HPDE6-E6E7 (cell line): ENCODE results near the gene CCNG1.
"Not testable (repeated sequence)": the region's sequence is repeated elsewhere in the genome, so short reads cannot be mapped to it uniquely, and the experiment has no call there.

Experiments used
- DNase-seq: peaks from one replicate; pipeline ENCODE4 v3.0.0; 2011; ENCODE audit warnings: missing footprints; ENCODE audit errors: extremely low spot score

The CCNG1 gene, protein sequence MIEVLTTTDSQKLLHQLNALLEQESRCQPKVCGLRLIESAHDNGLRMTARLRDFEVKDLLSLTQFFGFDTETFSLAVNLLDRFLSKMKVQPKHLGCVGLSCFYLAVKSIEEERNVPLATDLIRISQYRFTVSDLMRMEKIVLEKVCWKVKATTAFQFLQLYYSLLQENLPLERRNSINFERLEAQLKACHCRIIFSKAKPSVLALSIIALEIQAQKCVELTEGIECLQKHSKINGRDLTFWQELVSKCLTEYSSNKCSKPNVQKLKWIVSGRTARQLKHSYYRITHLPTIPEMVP

DNA sequence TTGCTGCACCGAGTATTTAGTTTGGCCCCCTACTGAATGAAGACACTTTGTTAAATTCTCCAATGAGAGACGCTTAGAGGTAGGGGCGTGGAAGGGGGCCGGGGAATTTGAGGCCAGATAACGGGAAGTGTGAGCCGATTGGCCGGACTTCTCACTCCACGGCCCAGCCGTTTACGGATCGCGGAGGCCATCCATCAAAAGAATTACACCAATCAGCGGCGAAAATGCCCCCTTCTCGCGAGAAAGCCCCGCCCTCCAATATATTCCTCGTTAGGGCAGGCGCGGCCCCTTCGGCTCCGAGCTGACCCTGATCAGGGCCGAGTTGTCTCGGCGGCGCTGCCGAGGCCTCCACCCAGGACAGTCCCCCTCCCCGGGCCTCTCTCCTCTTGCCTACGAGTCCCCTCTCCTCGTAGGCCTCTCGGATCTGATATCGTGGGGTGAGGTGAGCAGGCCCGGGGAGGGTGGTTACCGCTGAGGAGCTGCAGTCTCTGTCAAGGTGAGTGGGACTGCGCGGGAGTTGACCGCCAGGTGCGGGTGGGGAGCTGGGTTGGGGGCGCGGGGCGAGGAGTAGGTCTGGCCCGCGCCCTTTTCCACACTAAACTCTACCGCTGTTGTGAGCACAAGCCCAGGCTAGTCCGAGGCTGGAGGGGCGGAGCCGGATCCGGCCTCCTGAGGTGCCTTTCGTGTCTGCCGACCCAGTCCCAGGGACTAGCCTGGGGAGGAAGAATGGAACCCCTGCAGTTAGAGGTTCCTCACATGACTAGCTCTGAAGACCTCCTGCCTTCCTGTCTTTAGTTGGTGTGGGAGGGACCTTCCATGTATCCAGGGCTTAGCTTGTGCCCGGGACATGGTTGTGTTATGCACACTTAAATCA, at the start of gene CCNG1:
CCNG1 (plus strand) TSS at position 287 of the 874 bp plus-strand sequence. CDS start 1,662 bp downstream, outside the sequence.
- peak; percentile 95 for DNase-seq

DNA sequence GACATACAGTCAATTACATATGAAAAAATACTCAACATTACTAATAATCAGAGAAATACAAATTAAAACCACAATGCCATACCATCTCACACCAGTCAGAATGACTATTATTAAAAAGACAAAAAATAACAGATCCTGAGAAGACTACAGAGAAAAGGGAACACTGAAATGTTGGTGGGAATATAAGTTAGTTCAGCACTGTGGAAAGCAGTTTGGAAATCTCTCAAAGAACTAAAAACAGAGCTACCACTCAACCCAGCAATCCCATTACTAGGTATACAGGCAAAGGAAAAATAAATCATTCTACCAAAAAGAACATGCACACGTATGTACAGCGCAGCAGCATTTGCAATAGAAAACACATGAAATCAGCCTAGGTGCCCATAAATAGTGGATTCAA, 41.6 kb upstream of the CCNG1 start:
- no peak for DNase-seq

DNA sequence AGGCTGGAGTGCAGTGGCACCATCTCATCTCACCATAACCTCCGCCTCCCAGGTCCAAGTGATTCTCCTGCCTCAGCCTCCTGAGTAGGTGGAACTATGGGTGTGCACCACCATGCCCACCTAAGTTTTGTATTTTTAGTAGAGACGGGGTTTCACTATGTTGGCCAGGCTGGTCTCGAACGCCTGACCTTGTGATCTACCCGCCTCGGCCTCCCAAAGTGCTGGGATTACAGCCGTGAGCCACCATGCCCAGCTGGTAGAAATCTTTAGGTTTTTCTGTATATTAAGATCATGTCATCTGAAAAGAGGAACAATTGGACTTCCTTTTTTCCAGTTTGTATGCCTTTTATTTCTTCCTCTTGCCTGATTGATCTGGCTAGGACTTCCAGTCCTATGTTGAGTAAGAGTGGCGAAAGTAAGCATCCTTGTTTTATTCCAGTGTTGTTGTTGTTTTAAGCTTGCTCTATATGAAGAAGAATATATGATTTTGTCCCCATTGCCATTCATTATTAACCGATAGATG, 40.5 kb upstream of the CCNG1 start:
- not testable (repeated sequence) for DNase-seq

DNA sequence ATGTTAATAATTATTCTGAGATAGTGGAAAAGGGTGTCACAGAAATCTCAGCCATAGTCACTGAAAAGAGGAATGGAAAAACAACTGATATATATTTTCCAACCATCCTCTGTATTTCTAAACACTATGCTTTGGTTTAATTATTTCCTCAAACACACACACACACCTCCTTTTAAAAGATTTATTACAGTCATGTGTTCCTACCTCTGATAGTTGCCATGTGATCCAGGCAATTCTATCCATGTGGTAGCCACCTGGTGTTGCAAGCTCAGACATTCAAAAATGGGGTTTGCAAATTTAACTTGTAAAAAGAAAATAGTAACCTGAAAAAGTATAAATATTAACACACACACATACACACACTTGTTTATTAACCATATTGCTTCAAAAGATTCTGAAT, 40.0 kb upstream of the CCNG1 start:
- DNase-seq, result no peak

DNA sequence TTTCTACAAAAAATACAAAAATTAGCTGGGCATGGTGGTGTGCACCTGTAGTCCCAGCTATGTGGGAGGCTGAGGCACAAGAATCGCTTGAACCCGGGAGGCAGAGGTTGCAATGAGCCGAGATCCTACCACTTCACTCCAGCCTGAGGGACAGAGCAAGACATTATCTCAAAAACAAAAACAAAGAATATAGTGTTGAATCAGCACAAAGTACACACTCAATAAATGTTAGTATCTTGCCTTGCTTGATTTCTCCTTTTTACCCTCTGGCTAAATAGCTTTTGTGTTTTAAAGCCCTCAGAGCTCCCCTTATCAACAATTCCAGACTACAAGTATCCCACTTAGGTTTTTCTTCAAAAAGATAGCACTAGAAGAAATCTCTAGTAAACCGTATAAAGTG, 37.5 kb upstream of the CCNG1 start:
- no peak for DNase-seq

DNA sequence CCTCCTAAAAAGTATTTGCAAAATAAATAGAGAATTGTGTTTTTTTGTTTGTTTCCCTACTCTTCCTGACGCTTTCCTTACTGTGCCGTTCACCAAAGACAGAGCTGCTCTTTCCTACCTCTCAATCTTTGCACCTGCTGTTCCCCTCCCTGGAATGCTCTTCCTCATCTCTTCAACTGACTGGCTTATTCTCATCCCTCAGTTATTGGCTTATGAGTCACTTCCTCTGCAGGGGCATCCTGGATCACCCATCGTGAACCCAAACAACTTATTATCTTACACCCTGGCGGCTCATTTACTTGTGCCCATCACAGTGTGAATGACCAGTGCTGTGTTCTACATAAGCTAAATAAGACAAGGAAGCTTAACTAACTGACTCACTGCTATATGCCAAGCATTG, 36.1 kb upstream of the CCNG1 start:
- DNase-seq, result no peak

DNA sequence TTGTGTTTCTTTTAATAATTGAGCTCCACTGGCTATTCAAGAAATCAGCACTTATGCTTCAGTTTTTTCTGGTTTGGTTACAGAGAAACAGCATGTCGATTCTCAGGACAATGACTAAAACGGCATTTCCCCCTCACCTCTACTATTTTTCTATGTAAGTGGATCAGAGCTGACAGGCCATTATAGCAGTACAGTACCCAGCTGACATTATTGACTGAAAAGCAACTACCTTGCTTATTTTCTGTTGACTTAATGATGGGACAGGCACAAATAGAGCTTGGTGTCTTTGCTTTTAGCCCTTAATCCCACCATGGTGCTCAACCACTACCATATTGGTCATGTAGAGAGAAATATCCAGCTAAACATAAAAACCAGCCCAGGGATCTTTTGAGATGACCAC, 35.4 kb upstream of the CCNG1 start:
- no peak for DNase-seq

DNA sequence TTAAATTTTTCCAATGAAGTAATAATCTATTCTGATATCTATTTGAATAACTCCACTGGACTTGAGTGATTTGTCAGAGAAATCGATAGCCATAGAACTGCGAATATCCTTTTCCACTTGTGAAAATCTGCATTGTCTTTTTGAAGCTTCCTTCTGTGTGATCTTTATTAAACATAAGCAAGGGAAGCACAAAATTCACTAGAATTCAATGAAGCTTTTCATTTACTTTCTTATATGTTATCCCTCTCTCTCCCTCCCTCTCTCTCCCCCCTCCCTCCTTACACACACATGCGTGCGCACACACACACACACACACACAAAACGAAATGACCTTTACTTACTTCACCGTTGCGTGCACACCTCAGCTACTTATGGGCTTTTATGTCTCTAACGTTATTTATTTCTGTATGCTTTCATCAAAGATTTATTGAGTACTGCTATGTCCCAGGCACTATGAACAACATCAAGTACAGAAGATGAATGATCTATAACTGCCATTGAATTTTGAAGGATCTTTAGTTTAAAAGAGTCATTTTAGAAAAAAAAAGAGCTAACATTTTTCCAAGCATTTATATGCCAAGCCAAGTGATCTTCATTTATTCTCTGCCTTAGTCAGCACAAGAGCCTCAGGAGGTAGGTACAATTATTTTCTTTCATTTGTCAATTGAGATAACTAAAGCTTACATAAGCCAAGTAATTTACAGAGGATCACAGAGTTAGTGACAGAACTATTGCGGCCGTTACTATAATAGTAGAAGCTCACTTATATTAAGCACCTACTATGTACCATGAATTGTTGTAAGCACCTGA, 32.8 kb upstream of the CCNG1 start:
- no peak for DNase-seq

DNA sequence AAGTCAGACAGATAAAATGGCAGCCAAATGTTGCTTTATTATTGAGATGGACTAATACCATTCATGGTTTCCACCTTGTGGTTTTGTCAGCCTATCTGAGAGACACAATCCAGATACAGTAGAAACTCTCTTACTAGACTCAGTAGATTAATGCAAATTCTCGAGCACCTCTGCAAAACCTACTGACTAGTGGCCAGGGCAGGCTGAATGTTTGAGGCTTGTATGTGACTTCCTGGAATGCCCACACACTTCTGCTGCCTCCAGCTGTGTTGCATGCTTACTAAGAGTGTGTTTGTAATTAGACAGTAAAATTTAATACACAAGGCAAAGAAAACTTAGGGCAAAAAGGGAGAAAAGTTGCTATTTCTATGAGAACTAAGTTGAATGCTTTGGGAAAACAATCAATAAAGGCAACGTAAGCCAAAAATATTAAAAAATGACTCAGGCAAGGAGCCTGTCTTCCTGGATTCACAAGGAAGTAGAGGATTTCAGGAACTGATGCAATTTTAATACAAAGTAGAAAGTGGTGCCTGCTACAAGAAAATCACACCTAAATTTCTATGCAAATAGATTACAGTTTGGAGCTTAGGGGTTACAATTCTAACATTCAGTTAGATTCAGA, 30.2 kb upstream of the CCNG1 start:
- DNase-seq, result no peak

DNA sequence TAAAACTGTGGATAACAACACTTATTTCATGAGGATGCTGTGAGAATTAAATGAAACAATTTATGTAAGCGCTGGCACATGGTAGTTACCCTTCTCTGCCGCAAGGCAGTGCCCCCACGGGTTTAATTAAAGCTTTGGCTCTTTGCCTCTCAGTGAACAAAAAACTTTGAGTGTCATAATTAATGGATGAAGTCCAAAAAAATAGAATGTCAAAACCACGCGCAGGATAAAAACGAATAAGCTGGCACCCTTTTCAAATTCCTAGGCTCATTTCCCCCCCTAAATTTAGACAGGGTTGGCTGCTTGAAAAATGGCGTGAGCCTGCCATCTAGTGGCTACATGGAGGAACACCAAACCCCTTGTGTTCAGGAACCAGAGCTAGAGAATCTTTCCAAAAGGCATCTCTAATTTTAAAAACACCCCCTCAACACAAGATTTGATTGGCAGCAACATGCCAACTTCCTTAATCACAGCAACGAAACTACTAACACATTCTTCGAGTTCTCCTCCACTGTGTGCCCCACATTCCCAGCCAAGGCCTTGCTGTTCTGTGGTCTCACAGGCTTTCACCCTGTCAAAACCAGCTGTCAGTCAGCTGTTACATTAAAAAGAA, 29.0 kb upstream of the CCNG1 start:
- DNase-seq, result peak; percentile 28

DNA sequence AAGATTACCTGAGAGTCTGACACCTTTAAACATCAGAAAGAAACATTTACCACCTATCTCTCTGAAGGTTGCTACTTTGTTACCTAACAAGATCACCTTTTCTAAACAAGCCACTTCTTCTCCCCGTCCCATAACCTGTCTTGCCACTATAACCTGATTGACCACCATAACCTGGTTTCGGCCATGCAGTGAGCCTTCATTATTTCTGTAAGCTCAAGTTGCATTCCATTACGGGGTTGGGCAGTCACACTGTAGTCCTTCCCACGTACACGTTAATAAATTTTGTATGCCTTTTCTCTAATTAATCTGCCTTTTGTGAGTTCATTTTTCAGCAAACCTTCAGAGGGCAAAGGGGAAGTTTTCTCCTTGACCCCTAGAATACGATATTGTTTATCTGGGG, 28.0 kb upstream of the CCNG1 start:
- no peak for DNase-seq

DNA sequence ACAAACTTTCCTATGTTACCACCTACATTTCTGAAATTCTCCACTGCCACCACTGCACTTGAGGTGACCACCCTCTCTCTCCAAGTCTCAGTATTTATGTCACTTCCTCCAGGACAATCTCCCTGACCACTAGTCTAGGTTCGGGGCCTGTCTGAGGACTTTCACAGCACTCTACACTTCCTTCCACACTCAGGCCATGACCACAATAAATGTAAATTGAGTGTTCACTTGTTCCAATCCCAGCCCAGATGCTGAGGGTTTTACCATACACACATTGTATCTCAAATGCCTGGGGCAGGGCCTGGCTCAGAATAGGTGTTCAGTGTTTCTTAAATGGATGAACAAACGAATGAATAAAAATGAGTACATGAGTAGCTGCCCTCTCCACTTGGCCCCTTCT, 26.9 kb upstream of the CCNG1 start:
- no peak for DNase-seq

DNA sequence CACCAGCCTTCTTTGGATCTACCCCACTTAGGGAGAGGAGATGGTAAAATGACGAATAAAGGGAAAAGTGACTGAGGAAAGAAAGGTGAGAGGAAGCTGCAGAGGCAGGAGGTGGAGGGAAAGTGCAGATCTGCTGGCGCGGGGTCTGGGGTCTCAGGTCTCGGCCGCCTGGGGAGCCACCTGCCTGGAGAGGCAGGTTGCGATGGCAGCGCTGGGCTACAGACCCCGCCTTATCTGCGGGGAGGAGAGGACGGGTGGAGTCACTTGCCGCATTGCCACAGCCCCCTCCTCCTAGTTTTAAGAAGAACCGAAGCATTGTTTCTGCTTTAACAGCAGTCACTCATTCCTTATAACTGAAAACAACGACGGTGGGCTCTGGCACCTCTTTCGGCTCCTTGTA, 21.7 kb upstream of the CCNG1 start:
- not testable (repeated sequence) for DNase-seq

DNA sequence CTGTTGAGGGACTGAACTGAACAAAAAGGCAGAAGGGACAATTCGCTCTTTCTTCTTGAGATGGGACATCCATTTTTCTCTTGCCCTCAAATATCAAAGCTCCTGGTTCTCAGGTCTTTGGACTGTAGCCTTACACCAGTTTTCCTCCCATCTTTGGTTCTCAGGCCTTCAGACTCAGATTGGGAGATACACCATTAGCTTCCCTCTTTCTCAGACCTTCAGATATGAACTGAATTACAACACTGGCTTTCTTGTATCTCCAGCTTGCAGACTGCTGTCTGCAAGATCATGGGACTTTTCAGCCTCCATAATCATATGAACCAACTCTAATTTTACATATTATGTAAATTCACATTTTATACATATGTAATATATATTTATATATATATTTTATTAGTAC, 12.6 kb upstream of the CCNG1 start:
- no peak for DNase-seq

DNA sequence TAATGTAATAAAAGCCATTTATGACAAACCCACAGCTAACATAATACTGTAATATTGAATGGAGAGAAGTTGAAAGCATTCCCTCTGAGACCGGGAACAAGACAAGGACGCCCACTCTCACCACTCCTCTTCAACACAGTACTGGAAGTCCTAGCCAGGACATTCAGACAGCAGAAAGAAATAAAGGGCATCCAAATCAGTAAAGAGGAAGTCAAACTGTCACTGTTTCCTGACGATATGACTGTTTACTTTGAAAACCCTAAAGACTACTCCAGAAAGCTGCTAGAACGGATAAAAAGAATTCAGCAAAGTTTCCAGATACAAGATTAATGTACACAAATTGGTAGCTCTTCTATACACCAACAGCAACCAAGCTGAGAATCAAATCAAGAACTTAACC, 11.3 kb upstream of the CCNG1 start:
- DNase-seq, result not testable (repeated sequence)

DNA sequence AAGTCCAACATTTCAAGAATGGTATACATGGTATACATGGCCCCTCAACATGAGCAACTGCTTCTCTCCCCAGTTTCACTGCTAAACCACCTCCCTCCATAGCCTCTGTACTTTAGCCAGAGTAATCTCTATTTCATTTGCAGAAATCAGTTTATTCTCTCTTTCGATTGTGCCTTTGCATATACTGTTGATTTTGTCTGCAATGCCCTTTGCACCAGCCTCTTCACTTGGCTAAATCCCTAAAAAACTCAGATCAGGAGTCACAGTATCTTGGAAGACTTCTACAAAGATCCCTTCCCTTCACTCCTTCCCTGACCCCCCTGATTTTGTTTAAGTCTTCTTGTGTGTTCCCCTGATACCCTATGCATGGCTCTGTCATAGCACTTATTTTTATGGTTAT, 4.9 kb upstream of the CCNG1 start:
- no peak for DNase-seq

DNA sequence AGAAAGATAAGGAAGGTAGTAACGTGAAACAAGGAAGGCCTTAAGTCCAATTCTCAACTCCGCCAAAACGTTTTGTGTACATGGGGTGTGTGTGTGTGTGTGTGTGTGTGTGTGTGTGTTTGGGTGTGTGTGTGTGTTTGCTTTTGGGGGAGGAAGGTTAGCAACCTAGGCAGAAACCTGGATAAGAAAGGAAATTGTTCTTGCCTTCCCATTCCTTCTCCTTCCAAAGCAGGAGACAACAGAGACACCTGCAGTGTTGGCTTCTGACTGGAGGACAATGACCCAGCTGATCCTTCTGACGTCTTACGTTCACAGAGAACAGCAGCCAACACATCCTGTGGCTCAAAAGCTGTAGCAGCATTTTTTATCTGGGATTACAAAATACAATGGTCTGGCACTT, 4.1 kb upstream of the CCNG1 start:
- DNase-seq, result no peak

DNA sequence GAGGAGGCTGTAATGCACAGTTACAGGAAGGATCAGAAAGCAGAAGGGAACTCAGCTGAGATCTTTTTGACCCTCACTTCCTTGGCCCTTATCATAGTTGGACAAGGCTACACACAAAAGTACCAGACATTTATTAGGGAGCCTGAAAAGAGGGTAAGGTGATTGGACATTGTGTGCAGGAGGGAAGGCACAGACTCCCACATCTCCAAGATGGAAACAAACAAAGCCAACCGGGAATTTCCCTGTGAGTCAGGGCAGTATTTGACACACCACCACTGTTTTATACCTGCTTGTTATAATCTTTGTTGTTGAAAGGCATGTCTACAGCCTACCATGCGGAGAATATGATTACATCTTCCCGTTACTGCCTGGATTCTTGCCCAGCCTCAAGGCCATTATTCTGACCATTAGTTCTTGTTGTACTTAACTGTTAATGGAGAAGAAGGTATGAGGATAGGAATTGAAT, 3.0 kb upstream of the CCNG1 start:
- peak; percentile 17 for DNase-seq

DNA sequence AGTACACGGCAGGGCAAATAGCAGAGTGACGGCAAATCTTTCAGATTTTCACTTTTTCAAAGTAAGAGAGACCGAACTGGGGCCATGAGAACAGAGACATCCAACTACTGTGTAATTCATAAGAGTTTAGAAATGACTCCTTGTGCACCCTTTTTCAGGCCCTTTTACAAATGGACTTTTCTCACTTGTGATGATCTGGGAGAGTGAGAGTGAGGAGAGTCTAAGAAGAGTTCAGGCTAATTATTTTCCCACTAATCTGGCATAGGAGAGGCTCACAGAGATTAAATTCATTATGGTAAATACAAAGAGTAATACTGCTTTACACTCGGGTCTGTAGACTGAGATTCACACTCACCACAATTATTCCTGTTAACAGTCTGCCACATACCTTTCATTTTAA, 880 bp upstream of the CCNG1 start:
- DNase-seq, result no peak

DNA sequence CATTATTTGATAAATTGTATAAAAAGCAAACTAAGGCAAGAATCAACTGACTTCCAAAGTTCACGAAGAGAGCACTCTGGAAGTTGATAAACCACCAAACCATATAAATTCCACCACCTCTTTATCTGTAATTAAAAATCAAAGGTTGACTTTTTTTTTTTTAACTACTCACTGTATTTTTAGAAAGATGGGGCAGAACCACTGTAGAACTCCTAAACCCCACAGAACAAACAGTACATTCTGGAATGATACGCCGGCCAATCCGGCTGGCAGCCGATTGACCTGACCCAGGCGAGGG, 435 bp upstream of the CCNG1 start:
- no peak for DNase-seq

DNA sequence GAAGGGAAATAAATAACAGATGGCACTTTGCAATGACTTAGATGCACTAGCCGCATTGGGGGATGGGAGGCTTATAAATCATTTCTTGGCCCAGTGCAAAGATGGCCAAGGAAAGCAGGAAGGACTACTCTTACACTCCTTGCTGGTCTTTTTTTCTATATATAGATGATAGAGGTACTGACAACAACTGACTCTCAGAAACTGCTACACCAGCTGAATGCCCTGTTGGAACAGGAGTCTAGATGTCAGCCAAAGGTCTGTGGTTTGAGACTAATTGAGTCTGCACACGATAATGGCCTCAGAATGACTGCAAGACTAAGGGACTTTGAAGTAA, 1.7 kb downstream of the CCNG1 start:
- DNase-seq, result no peak
